Neutrophil (primary cell): ENCODE measurements around the gene RNF220.

Experiments
- H3K27ac ChIP-seq: fragments of 200-600 bp; sonication (generic); 2 replicates; pipeline ENCODE4 v1.5.1; 2016; ENCODE audit warnings: mild to moderate bottlenecking, moderate library complexity
- H3K27me3 ChIP-seq: fragments of 200-600 bp; sonication (generic); 2 replicates; pipeline ENCODE4 v1.6.0; 2016; ENCODE audit warnings: mild to moderate bottlenecking
- H3K36me3 ChIP-seq: fragments of 200-600 bp; sonication (generic); 2 replicates; pipeline ENCODE4 v1.5.1; 2017
- H3K4me1 ChIP-seq, 2 experiments: fragments of 200-600 bp in 1 of 2; sonication (generic) in 1 of 2; 1 replicate in 1 of 2; 2 replicates in 1 of 2; pipeline versions ENCODE4 v1.5.1 to v1.6.1; 2013 to 2016; ENCODE audit warnings: low read depth in 1 of 2, low read length in 1 of 2, mild to moderate bottlenecking in 1 of 2, moderate library complexity in 1 of 2; ENCODE audit not compliant: control insufficient read depth in 1 of 2, insufficient read depth in 1 of 2
- H3K4me3 ChIP-seq, 2 experiments: fragments of 200-600 bp in 1 of 2; sonication (generic) in 1 of 2; 1 replicate in 1 of 2; 2 replicates in 1 of 2; pipeline ENCODE4 v1.5.1; 2013 to 2016; ENCODE audit warnings: low read depth in 1 of 2, low read length in 1 of 2, mild to moderate bottlenecking in 1 of 2, moderate library complexity in 1 of 2
- H3K9me3 ChIP-seq: fragments of 200-600 bp; sonication (generic); 2 replicates; pipeline ENCODE4 v1.5.1; 2016
- CTCF ChIP-seq: fragments of 200-600 bp; sonication (generic); IDR thresholded peaks from 2 replicates; pipeline ENCODE4 v1.5.1; 2016; ENCODE audit warnings: antibody characterized with exemption

Gene RNF220

DNA sequence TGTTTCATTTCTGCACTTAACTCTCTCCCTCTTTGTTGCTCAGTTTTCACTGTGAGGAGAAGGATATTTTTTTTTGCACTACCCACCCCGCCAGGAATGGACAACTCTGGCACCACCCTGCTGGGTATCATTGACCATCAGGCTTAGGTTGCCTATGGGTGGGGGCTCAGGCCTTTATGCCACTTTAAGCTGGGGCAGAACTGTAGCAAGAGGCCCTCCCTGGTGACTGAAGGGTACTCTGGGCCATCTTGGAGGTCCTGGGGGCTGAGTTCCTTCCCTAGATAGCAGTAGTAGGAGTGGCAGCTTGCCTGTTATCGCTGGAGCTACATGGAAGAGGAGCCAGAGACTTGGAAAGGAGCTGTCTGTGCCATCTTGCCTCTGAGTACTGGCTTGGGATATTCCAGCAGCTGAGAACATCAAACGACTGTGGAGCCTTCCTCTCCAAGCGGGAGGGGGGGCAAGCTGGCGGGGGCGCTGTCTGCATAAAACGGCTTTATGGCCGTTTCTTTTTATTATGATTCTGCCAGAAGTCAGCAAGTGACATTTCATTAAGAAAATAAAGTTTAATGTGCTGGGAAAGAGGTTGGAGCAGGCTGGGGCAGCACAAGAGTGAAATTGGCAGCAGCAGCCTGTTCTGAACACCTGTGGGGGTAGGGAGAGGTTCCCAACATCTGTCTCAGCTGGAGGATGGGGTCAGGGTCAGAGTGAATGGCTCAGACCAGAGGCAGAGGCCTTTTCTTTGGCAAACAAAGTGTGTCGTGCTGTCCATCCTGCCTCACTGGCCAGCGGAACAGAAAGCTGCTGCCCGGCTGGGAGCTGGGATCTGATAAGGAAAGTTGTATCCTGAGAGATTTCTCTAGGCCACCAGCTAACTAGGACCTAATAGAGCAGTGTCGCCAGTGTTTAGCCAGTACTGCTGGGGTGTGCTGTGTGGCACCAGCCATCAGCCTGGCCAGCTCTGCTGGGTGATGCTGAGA is 236.4 kb downstream of the RNF220 start:
- no peak for TF ChIP-seq CTCF
- H3K27ac ChIP-seq: no peak overlapping the region
- no peaks in the 10 kb centered on the region for H3K9me3 ChIP-seq
- no peaks in the 10 kb centered on the region for H3K27me3 ChIP-seq
- H3K4me3 ChIP-seq: no peak overlapping the region
- H3K36me3 ChIP-seq: peaks cover 100% of the 10 kb centered on the region
- H3K4me1 ChIP-seq: no peaks in the 10 kb centered on the region

- TF ChIP-seq CTCF: no peak
- Histone ChIP-seq H3K4me3 (no peak overlapping the region), H3K27ac (no peak overlapping the region), H3K36me3 (peaks cover 100% of the 10 kb centered on the region), H3K9me3 (no peaks in the 10 kb centered on the region), H3K27me3 (no peaks in the 10 kb centered on the region), H3K4me1 (no peaks in the 10 kb centered on the region)
Observed at GRCh38 chr1:44642255-44642654, 237.2 kb downstream of the RNF220 start.

DNA sequence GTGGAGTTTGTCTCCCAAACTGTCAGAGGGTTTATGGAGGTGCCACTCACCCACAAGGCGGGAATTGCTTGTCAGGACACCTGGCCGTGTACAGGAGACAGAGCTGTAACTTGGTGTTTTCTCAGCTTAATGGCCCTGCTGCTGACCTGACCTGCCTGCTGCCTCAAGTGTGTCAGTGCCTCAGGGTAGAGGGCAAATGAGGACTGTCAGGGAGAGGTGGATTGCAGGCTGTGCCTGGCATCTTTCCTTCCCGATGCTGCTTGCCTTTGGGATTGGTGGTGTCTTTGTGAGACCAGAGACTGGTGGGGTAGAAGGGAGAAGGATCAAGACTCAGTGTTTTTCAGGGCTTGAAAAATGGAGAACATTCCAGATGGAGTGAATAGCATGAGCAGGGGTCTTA is 237.9 kb downstream of the RNF220 start:
- Histone ChIP-seq H3K4me1 (no peaks in the 10 kb centered on the region), H3K9me3 (no peaks in the 10 kb centered on the region), H3K27me3 (no peaks in the 10 kb centered on the region), H3K27ac (no peak overlapping the region), H3K36me3 (peaks cover 100% of the 10 kb centered on the region), H3K4me3 (no peak overlapping the region)
- TF ChIP-seq CTCF: no peak

DNA sequence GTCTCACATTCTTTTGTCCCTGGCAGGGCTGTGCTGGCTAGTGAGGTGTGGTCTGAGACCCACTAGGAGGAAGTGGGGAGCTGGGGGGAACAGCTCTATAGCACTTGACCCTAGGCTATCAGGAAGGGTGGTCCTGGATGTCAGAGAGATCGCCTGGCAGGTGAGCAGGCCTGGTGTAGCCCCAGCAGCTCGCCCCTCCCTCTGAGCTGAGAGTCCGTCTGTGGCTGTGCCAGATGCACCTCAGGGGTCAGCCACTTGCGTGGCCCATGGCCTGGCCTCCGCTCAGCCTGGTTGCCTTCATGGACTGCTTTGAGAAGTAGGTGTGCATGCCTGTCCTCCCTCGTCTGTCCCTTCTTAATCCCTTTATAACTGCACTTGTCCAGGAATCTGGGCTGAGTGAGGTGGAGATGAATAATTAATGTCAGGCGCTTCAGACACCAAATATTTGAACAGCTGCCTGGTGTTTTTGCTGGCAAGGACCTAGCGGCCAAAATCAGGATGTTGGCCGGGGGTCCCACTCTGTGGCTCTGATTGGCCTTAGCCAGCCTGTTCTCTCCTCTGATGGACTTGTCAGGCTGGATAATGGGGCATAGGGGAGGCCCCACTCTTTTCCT is 238.8 kb downstream of the RNF220 start:
- no peaks in the 10 kb centered on the region for H3K9me3 ChIP-seq
- H3K4me1 ChIP-seq: no peaks in the 10 kb centered on the region
- no peak overlapping the region for H3K4me3 ChIP-seq
- H3K36me3 ChIP-seq: peaks cover 100% of the 10 kb centered on the region
- no peaks in the 10 kb centered on the region for H3K27me3 ChIP-seq
- no peak for TF ChIP-seq CTCF
- H3K27ac ChIP-seq: no peak overlapping the region

DNA sequence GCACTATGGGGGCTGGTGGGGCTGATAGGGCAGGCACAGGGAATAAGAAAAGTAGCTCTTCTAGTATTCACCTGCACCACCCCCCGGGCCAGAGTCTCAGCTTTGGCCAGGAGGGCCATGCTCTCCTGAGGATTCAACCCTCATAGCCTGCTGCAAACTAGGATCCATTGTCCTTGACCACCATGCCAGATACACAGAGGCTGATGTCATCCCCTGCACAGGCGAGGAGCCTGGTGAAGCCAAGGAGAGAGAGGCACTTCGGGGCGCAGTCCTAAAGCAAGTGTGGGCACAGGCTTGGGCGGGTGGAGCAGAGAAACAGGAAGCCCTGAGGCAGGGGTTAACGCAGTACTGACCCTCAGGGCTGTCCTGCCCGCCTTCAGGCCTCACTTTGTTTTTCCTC is 239.8 kb downstream of the RNF220 start:
- H3K9me3 ChIP-seq: no peaks in the 10 kb centered on the region
- no peak overlapping the region for H3K4me3 ChIP-seq
- H3K36me3 ChIP-seq: peaks cover 100% of the 10 kb centered on the region
- no peaks in the 10 kb centered on the region for H3K4me1 ChIP-seq
- TF ChIP-seq CTCF: no peak
- H3K27me3 ChIP-seq: no peaks in the 10 kb centered on the region
- no peak overlapping the region for H3K27ac ChIP-seq
